ENCODE data around the gene PCDH18. TPM values are rescaled to one million over a fixed set of nuclear protein-coding genes. Genes with fewer than 3 reads are reported as not detected.
"Not testable (repeated sequence)": the region's sequence is repeated elsewhere in the genome, so short reads cannot be mapped to it uniquely, and the experiment has no call there.

PCDH18 gene
- total RNA-seq, 2 donors from 2014 or later = not detected

- no peak overlapping the region for H3K4me3 Mint-ChIP-seq
- no peak for ATAC-seq (replicated peaks)
Observed at GRCh38 chr4:137514406-137515111, 17.7 kb downstream of the PCDH18 start.

GRCh38 chr4:137510557-137511265 is 21.6 kb downstream of the PCDH18 start:
- Mint-ChIP-seq H3K36me3 (ENCODE audit: low read depth) (no peaks in the 10 kb centered on the region), H3K27ac (no peak overlapping the region), H3K4me3 (no peak overlapping the region), H3K4me1 (no peaks in the 10 kb centered on the region), H3K27me3 (no peaks in the 10 kb centered on the region), H3K9me3 (peaks cover 3% of the 10 kb centered on the region)
- no peak for ATAC-seq (replicated peaks)

More at GRCh38 chr4:137514406-137515111, 17.7 kb downstream of the PCDH18 start:
- Mint-ChIP-seq H3K36me3 (ENCODE audit: low read depth) (no peaks in the 10 kb centered on the region), H3K27me3 (no peaks in the 10 kb centered on the region), H3K4me1 (no peaks in the 10 kb centered on the region), H3K27ac (no peak overlapping the region), H3K9me3 (peaks cover 3% of the 10 kb centered on the region)

- peaks cover 3% of the 10 kb centered on the region for H3K9me3 Mint-ChIP-seq
- no peak for ATAC-seq (replicated peaks)
- H3K36me3 Mint-ChIP-seq (ENCODE audit: low read depth) = no peaks in the 10 kb centered on the region
- no peaks in the 10 kb centered on the region for H3K27me3 Mint-ChIP-seq
- no peak overlapping the region for H3K4me3 Mint-ChIP-seq
- H3K27ac Mint-ChIP-seq = no peak overlapping the region
- H3K4me1 Mint-ChIP-seq = no peaks in the 10 kb centered on the region
Observed at GRCh38 chr4:137509855-137510282, 22.4 kb downstream of the PCDH18 start.

- H3K27ac Mint-ChIP-seq = no peak overlapping the region
- no peaks in the 10 kb centered on the region for H3K27me3 Mint-ChIP-seq
- H3K4me3 Mint-ChIP-seq = no peak overlapping the region
- no peaks in the 10 kb centered on the region for H3K36me3 Mint-ChIP-seq (ENCODE audit: low read depth)
- H3K4me1 Mint-ChIP-seq = no peaks in the 10 kb centered on the region
- no peaks in the 10 kb centered on the region for H3K9me3 Mint-ChIP-seq
- ATAC-seq (replicated peaks) = no peak
Observed at GRCh38 chr4:137502339-137503129, 29.8 kb downstream of the PCDH18 start.

GRCh38 chr4:137496267-137496666 is 36.0 kb downstream of the PCDH18 start:
- not testable (repeated sequence) for ATAC-seq (replicated peaks); H3K9me3 Mint-ChIP-seq; H3K27me3 Mint-ChIP-seq; H3K4me3 Mint-ChIP-seq; H3K36me3 Mint-ChIP-seq (ENCODE audit: low read depth); H3K27ac Mint-ChIP-seq; H3K4me1 Mint-ChIP-seq

GRCh38 chr4:137495578-137495977 is 36.7 kb downstream of the PCDH18 start:
- Mint-ChIP-seq H3K36me3 (ENCODE audit: low read depth) (no peaks in the 10 kb centered on the region), H3K4me1 (no peaks in the 10 kb centered on the region), H3K27me3 (peaks cover 2% of the 10 kb centered on the region), H3K9me3 (peaks cover 6% of the 10 kb centered on the region), H3K4me3 (no peak overlapping the region), H3K27ac (no peak overlapping the region)
- no peak for ATAC-seq (replicated peaks)

GRCh38 chr4:137483313-137483959 is 48.9 kb downstream of the PCDH18 start:
- H3K4me1 Mint-ChIP-seq; H3K9me3 Mint-ChIP-seq; H3K27me3 Mint-ChIP-seq; H3K27ac Mint-ChIP-seq; H3K36me3 Mint-ChIP-seq (ENCODE audit: low read depth); ATAC-seq (replicated peaks); H3K4me3 Mint-ChIP-seq: not testable (repeated sequence)

GRCh38 chr4:137479657-137480056 is 52.6 kb downstream of the PCDH18 start:
- not testable (repeated sequence) for H3K9me3 Mint-ChIP-seq; H3K27me3 Mint-ChIP-seq; H3K36me3 Mint-ChIP-seq (ENCODE audit: low read depth); H3K4me1 Mint-ChIP-seq; H3K27ac Mint-ChIP-seq; H3K4me3 Mint-ChIP-seq; ATAC-seq (replicated peaks)

GRCh38 chr4:137476345-137476744 is 55.9 kb downstream of the PCDH18 start:
- no peaks in the 10 kb centered on the region for H3K4me1 Mint-ChIP-seq
- no peaks in the 10 kb centered on the region for H3K9me3 Mint-ChIP-seq
- ATAC-seq (replicated peaks) = no peak
- H3K4me3 Mint-ChIP-seq = no peak overlapping the region
- H3K27ac Mint-ChIP-seq = no peak overlapping the region
- H3K36me3 Mint-ChIP-seq (ENCODE audit: low read depth) = no peaks in the 10 kb centered on the region
- H3K27me3 Mint-ChIP-seq = no peaks in the 10 kb centered on the region

GRCh38 chr4:137474711-137475301 is 57.5 kb downstream of the PCDH18 start:
- no peak for ATAC-seq (replicated peaks)
- no peaks in the 10 kb centered on the region for H3K4me1 Mint-ChIP-seq
- no peak overlapping the region for H3K27ac Mint-ChIP-seq
- H3K9me3 Mint-ChIP-seq = no peaks in the 10 kb centered on the region
- no peaks in the 10 kb centered on the region for H3K27me3 Mint-ChIP-seq
- H3K36me3 Mint-ChIP-seq (ENCODE audit: low read depth) = no peaks in the 10 kb centered on the region
- no peak overlapping the region for H3K4me3 Mint-ChIP-seq

GRCh38 chr4:137471895-137472294 is 60.4 kb downstream of the PCDH18 start:
- Mint-ChIP-seq H3K27me3 (no peaks in the 10 kb centered on the region), H3K27ac (no peak overlapping the region), H3K9me3 (no peaks in the 10 kb centered on the region), H3K4me1 (no peaks in the 10 kb centered on the region), H3K4me3 (no peak overlapping the region), H3K36me3 (ENCODE audit: low read depth) (no peaks in the 10 kb centered on the region)
- ATAC-seq (replicated peaks) = no peak

GRCh38 chr4:137471461-137471860 is 60.8 kb downstream of the PCDH18 start:
- Mint-ChIP-seq H3K4me1 (no peaks in the 10 kb centered on the region), H3K4me3 (no peak overlapping the region), H3K36me3 (ENCODE audit: low read depth) (no peaks in the 10 kb centered on the region), H3K27me3 (no peaks in the 10 kb centered on the region), H3K9me3 (no peaks in the 10 kb centered on the region), H3K27ac (no peak overlapping the region)
- ATAC-seq (replicated peaks) = no peak

GRCh38 chr4:137470806-137471205 is 61.5 kb downstream of the PCDH18 start:
- Mint-ChIP-seq H3K27ac (no peak overlapping the region), H3K9me3 (peaks cover 3% of the 10 kb centered on the region), H3K4me1 (no peaks in the 10 kb centered on the region), H3K36me3 (ENCODE audit: low read depth) (no peaks in the 10 kb centered on the region), H3K4me3 (no peak overlapping the region), H3K27me3 (no peaks in the 10 kb centered on the region)
- ATAC-seq (replicated peaks) = no peak
